HG03064 (cell line): ENCODE measurements around the gene RUNX2.

Experiments
- ATAC-seq: cut with Tn5 transposase; IDR thresholded peaks from one replicate; pipeline ENCODE4 v1.9.1; 2021; ENCODE audit warnings: low read depth; ENCODE audit not compliant: unreplicated experiment

The RUNX2 gene

DNA sequence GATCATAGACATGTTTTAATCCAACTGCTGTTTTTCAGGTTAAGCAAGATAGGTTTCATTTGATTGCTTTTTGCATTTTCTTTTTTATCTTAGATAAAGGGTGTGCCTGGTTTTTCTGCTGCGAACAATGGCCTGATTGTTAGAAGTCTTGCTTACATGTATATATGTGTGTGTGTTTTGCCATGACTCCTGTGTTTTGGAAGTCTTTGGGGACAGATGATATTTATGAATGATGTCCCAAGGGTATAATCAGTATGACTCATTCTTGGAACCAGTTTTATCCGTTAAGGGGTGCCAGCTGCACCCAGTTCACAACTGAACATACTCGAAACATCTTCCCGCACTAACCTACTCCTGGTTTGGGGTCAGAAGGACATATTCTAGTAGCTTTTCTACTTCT, 279.7 kb downstream of the RUNX2 start:
- ATAC-seq = no peak

DNA sequence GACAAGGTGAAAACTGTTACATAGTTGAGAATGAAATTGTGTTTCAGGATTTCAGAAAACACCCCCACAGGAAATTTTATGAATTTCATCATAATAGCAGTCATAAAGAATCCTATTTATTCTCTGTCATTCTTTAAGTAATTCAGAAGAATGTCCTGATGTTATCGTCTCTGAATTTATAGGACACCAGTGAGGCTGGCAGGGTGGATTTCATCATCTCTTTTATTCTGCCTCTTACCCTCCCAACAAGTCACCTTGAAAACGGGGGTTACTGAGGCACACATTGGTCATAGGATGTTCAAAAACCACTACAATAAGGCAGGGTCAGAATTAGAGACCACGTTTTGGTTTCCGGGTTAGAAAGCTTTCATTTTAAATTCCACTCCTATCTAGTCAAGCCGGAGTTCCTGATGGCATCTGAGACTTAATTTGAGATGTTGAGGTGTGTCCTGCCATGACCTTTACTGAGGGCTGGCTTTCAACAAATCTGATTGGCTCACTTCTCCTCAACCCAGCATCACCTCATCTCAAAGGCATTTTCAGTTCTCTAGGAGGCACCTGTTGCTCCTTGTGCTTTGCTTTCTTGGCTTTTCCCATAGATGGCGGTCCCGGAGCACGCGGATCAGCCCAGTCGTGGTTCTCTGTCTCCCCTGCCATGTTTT, 280.3 kb downstream of the RUNX2 start:
- no peak for ATAC-seq

DNA sequence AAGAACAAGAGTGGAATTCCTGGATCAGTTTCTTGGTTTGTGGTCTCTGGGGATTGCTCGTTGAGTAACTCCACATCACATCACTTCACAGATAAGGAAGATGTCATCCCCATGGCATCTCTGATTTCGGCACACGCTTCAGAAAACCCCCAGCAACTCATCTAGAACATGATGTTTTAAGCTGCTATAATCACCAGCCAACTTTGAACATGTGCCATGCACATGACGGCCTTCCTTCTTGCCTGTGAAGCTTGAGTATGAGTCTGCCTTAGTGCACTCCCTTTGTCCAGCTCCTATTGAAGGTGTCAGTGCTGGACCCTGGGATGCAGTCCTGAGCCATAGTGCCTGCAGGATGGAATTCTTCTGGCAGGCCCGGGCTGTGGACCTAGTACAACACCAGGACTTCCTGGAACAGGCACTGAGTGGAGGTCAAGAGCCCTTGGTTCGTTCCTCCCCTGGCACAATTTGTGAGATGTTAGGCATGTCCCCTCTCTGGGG, 281.1 kb downstream of the RUNX2 start:
- ATAC-seq = no peak

DNA sequence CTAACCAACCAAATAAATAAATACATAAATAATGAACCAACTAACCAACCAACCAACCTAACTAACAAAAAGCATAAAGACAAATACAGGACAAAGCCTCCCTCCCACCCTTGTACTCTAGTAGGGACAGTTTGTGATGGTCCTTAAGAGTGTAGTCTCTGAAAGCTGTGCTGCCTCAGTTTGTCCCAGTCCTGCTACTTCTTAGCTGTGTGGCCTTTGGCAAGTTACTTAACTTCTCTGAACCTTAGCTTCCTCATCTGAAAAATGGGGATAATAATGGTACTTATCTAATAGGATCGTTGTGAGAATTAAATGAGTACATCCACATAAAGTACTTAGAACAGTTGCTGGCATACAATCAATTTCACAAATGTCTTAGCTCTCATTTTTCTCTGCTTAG, 282.2 kb downstream of the RUNX2 start:
- no peak for ATAC-seq

DNA sequence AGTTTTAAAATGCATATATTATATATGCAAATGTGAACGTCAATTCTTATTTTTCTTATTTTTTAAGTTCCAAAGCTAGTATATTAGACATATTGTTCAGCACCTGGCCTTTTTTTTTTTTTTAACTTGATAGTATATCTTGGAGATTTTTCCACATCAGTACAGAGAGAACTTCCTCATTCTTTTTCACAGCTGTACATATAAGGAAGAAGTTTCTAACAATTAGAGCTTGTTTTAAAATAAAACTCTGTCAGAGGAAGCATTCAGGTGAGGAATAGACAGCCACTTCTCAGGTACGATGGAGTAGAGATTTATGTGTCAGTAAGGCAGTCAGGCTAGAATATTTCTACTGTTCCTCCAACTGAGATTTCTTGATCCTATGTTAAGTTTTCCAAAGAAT, 282.7 kb downstream of the RUNX2 start:
- no peak for ATAC-seq

DNA sequence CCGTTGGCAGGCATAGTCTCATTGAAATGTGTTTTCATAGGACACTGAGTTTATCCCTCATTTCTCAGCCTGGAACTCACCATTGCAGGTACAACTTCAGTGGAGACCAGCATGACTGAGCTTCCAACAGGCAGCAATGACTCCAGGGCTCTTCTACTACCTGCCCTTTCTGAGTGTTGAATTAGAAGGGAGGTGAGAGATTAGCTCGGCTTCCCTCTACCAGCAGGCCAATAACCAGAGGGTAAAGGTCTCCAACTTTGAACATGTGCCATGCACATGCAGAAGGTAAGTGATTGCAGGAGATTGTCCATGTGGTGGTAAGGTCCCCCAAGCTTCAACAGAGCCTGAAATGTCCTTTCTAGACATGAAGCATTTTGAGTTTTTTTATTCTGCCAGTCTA, 283.4 kb downstream of the RUNX2 start:
- ATAC-seq = no peak

DNA sequence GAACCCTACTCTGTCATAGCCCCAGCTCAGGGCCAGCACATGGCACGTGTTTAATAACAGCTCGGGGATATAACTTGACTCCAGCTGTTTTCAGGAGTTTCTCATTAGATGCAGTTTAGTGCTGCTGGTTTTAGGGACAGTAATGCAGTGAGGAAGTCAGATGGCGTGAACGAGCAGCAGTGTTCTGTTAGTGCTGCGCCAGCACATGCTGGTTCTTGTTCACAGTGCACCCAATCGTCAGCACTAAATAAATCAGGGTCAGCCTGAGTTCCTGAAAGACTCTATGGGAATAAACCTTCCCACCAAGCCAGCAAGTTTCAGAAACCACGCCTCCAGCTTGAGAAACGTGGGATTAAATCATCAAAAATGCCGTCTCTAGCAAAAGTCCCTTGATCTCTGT, 285.5 kb downstream of the RUNX2 start:
- no peak for ATAC-seq

DNA sequence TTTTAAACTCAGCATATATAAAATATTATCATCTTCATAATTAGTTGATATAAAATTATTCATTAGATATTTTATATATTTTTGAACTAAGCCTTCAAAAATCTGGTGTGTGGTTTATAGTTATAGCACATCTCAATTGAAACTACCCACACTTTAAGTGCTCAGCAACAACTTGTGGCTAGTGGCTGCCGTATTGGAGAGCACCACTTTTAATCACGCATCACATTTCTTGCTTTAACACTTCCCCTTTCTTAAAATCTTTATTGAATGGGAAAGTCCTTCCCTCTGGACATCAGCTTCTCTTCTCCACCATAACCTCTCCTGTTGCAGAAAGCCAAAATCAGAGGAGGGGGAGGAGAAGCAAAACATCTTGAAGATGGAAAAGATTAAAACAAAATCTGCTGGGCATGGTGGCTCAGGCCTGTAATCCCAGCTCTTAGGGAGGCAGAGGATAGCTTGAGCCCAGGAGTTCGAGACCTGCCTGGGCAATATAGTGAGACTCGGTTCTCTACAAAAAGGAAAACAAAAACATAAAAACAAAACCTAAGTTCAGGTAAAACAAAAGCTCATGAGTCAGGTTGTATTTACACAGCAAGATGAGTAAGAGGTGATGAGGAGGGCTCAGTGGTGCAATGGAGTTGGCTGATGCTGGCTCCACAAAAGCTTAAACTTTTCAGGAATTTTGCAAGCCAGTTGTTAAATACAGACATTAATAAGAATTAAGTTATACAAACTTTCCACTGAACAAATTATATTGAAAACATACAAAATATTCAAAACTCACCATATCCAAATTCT, 286.6 kb downstream of the RUNX2 start:
- ATAC-seq = no peak

DNA sequence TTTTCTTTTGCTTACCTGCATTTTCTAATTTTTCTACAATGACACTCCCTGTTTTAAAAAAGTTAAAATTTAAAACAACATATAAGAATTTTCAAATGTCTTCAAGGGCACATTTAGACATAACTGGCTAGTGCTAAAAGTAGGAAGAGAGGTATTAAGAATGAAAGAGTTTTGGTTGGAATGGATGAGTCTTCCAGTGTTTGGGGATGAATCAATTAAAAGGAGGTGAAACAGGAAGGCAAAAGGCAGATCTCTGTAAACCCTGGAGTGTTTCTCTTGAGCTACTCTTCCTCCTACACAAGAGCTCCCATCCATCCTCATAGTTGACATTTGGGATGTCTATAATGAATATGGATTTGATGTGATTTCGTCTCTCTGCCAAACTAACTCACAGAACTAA, 288.1 kb downstream of the RUNX2 start:
- ATAC-seq = no peak

DNA sequence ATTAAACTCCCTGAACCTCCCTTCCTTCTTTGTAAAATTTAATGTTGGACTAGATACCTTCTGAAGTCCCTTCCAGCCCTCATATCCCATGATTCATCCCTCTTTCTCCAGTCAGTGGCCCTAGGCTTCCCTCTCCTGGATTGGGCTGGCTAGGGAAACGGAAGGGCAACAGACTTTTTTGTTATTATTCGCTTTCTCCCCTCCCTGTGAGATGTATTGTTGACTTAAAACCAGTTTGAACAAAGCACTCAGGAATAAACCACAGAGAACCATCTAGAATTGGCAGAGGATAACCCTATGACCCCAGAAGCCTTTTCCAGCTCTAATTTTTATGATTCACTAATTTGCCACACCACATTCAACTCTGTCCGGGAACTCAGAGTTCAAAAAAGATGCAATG, 289.3 kb downstream of the RUNX2 start:
- no peak for ATAC-seq

DNA sequence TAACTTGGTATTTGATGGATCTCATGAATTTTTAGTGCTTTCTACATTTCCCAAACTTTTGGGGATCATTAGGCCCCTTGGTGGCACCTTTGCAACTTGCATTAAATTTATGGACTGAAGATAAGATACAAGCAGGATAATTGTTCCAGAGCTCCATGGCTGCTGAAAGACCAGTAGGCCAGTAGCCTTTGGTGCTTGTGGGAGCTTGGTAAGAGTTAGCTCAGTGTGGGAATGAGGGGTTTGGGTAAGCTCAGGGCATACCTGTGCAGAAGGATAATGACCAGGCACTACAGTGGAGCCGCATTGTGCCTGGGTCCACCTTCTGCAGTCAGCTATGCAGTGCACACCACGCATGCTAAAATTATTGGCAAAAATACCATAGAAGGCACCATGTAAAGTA, 290.1 kb downstream of the RUNX2 start:
- ATAC-seq = no peak

DNA sequence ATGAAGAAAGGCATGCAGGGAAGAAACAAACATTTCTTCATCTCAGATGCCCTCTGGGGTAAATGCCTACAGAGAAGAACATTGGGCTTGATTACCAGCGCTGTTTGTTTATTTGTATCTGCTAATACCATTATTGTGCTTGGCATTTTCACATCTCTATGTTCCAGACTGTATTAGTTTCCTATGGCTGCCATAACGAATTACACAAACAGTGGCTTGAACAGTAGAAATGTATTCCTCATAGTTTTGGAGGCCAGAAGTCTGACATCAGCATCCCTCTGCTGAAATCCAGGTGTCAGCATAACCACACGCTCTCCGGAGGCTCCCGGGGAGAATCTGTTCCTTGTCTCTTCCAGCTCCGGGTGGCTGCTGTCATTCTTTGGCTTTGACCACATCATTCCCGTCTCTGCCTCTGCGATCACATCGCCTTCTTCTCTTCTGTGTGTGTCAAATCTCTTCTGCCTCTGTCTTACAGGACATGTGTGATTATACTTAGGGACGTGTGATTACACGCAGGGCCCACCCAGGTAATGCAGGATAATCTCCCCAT, 291.2 kb downstream of the RUNX2 start:
- no peak for ATAC-seq

DNA sequence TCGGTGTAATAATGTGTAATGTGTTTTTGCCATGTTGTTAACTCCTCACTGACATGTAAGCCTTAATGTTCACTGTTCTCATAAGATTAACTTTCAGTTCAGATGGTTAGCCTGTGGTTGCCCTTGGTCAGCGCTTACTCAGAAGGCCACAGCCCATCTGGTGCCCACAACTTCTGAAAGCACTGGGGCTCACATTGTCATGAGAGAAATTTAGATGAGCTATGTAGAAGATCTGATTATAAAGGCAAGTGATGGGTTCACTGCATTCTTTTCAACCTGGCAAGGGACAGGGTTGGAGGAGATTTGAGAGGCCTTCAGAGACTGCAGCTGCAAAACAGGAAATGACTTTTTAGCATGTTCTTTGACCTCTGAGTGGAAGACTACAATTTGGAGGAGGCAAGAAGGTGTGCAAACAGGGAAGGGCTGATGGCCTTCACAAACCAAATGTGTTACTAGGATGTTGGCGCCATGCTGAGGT, 291.9 kb downstream of the RUNX2 start:
- ATAC-seq = no peak

DNA sequence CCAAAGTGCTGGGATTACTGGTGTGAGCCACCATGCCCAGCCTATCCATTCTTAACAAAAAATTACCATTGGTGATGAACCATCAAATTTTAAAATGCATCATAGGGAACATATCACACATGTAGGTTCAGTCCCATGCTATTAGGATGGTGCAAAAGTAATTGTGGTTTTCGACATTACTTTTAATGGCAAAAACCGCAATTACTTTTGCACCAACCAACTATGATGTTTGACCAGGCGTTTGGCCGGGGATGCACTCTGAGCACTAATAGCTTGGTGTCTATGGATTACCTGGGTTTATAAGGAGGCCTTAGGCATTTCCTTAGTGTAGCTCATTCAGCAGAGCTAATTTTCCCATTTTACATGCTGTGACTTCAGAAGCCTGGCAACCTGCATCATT, 296.1 kb downstream of the RUNX2 start:
- ATAC-seq = no peak

DNA sequence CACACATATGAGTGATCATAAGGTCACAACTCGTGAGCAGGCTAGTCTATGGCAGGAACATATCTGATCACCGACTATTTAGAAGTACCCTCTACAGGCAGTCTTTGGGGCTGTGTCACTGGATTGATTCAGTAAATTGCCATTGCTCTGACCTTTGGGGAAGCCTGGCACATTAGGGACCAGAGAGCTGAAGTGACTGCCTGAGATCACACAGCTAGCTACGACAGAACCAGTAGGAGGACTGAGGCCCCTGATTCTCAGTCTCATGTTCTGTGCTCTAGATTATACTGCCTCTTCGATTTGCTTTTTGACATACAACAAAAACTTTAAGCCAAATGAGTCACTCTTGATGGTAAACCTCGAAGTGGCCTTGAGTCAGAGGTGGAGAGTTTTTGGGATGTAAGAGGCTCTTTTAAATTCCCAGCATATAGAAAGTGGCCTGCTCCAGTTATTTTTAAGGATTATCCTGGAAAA, 297.1 kb downstream of the RUNX2 start:
- ATAC-seq = no peak

DNA sequence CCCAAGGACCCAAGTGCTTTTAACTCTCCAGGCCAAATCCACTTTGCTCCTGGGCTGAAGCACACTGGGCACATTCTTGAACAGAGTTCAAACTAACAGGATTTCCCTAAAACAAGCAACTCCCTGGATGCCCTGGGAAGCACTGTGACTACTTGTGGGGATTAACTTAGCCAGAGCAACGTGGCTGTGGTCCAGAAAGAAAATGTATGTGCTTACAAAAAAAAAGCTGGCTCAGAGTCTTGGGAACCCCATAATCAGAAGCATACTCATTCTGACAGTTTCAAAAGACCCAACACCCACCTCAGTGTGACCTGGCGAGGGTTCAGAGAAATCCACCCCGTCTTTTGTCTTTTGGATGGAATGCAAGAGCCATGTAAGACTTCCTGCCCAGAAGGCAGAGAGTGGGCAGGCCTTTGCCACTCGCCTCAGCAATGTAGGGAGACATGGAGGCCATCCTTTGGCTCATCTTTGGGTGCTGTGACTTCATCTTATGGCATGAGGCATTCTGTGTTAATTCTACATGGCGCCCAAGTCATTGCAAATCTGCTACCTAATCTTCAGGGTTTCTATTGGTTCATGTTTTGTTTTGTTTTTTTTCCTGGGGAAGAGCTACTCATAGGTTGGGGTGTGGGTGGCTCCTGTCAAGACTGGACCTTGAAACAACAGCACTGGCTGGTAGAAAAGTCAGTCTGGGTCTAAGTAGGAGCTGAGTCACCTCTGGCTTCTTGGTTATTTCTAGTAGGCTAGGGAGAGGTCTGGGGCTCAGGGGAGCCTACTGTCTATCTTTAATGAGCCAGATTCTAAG, 298.2 kb downstream of the RUNX2 start:
- no peak for ATAC-seq

DNA sequence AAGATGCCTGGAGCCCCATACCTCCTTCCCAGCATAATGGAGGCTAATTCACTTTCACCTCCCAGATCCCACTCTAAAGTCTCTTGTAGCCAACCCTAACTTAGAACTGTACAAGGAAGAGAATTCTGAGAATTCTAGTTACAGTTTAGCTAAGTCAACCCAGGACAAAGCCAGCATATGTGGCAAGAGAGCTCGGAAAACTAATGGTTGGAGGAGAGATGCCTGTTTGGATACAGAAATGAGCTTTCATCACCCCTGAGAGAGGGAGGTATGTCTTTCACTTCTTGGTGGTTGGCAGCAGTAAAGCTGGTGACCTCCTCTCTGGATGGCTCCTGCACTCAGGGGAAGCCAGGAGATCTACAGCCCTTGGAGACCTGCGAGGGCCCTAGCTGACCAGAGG, 302.2 kb downstream of the RUNX2 start:
- ATAC-seq = no peak

DNA sequence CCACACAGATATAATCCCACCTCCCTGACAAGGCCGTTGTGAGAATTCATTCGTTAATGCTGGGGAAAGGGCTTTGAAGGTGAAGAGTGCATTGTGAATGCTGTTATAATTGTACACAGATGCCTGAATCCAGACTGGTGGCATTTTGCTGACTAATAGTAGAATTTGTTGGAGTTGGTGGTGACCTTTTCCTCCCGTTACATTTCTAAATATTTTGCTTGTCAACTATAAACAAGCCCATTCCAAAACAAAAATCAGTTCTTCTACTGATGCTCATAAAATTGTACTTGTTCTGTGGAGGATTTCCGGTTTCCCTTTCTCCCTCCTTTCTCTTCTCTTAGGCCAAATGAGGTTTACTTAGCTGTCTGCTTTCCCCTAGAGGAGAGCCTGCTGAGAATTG, 302.7 kb downstream of the RUNX2 start:
- no peak for ATAC-seq

DNA sequence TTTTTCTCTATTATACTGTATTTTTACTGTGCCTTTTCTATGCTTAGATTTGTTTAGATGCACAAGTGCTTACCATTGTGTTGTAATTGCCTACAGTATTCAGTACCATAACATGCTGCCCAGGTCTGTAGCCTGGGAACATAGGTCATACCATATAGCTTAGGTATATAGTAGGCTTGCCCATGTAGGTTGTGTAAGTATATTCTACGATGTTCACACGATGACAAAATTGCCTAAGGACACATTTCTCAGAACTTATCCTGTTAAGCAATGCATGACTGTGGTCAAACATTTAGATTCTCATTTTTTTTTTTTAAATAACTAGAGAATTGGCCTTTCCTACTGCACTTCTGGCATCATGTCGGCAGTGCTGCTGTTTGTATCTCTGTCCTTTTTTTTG, 303.3 kb downstream of the RUNX2 start:
- ATAC-seq = no peak

DNA sequence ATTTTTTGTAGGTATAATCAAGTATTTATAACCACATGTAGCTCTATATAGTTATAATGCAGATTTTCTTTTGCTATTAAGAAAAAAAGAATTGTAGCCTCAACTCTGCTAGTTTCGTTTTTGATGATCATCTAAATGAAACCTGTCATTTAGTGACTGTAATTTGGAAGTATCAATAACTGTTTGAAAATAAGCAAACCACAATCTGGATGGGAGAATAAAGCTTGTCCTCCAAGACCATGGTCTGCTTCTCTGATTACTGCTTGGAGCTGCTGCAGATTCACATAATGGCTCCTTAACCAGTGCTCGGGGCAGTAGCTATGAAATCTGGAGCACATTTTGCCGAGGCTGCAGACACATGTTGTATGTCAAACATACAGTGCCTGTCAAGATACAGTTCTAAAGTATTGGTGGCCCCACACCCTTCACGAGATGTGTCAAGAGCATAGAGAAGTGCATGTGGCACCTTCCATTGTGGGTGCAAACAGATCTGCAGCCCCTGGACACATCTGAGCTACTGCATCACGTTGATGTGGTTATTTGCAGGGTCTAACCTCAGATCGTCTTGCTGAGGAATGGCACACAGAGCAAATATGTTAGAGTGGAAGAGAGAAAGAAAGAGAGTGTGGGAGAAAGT, 305.3 kb downstream of the RUNX2 start:
- no peak for ATAC-seq
